GM10266 (cell line): ENCODE measurements around the gene LAMTOR3.

ENCODE experiments used
- DNase-seq: peaks from one replicate; pipeline ENCODE4 v3.0.0; 2012; ENCODE audit errors: extremely low spot score
- CTCF ChIP-seq: IDR thresholded peaks from 2 replicates; pipeline ENCODE4 v1.5.1; 2012; ENCODE audit warnings: mild to moderate bottlenecking, low read depth; ENCODE audit not compliant: control insufficient read depth, insufficient read depth; ENCODE audit errors: missing control alignments

Gene LAMTOR3

GRCh38 chr4:99915449-99915848 is 21.2 kb upstream of the LAMTOR3 start:
- TF ChIP-seq CTCF: no peak
- DNase-seq: no peak

- TF ChIP-seq CTCF: no peak
- no peak for DNase-seq
Observed at GRCh38 chr4:99894998-99895397, 771 bp upstream of the LAMTOR3 start.

GRCh38 chr4:99893839-99894160 is 427 bp downstream of the LAMTOR3 start:
- no peak for TF ChIP-seq CTCF
- DNase-seq: no peak

GRCh38 chr4:99893029-99893428 is 1.2 kb downstream of the LAMTOR3 start:
- no peak for DNase-seq
- no peak for TF ChIP-seq CTCF

- no peak for DNase-seq
- TF ChIP-seq CTCF: no peak
Observed at GRCh38 chr4:99891351-99891750, 2.9 kb downstream of the LAMTOR3 start.

- no peak for TF ChIP-seq CTCF
- no peak for DNase-seq
Observed at GRCh38 chr4:99887837-99888236, 6.4 kb downstream of the LAMTOR3 start.

GRCh38 chr4:99886146-99886545 is 8.1 kb downstream of the LAMTOR3 start:
- DNase-seq: no peak
- no peak for TF ChIP-seq CTCF
